OCI-LY7 (cell line): ENCODE data around the gene EXOC4.

Experiments
- EZH2phosphoT487 ChIP-seq: fragments of 200-600 bp; sonication (generic); IDR thresholded peaks from 2 replicates; pipeline ENCODE4 v1.6.1; 2018; ENCODE audit warnings: low read depth, borderline replicate concordance, mild to moderate bottlenecking, mixed run types, antibody characterized with exemption, low read length, moderate library complexity, mixed read lengths
- TF ChIP-seq, protein P1 (sequence below): fragments of 200-600 bp; sonication (generic); conservative IDR thresholded peaks from 2 replicates; pipeline ENCODE4 v1.5.1; 2014; ENCODE audit warnings: mild to moderate bottlenecking, antibody characterized with exemption, low read length, moderate library complexity, mixed read lengths

DNA sequence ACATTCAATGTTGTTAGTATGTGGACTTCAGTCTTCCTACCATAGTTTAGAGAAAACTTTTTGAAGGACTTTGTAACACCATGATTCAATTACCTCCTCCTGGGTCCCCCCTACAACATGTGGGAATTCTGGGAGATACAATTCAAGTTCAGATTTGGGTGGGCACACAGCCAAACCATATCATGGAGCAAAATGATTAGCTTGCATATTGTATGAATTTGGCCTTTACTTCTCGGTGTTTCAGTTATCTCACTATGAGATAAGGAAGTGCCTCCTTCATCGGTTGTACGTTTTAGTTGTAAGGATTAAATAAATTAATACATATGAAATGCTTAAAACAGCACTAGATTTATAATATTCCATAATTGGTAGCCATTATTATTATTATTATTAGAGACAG, 428.7 kb downstream of the EXOC4 start:
- no peak for TF ChIP-seq EZH2phosphoT487
- TF ChIP-seq, protein P1, sequence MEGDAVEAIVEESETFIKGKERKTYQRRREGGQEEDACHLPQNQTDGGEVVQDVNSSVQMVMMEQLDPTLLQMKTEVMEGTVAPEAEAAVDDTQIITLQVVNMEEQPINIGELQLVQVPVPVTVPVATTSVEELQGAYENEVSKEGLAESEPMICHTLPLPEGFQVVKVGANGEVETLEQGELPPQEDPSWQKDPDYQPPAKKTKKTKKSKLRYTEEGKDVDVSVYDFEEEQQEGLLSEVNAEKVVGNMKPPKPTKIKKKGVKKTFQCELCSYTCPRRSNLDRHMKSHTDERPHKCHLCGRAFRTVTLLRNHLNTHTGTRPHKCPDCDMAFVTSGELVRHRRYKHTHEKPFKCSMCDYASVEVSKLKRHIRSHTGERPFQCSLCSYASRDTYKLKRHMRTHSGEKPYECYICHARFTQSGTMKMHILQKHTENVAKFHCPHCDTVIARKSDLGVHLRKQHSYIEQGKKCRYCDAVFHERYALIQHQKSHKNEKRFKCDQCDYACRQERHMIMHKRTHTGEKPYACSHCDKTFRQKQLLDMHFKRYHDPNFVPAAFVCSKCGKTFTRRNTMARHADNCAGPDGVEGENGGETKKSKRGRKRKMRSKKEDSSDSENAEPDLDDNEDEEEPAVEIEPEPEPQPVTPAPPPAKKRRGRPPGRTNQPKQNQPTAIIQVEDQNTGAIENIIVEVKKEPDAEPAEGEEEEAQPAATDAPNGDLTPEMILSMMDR, result no peak
